SK-N-SH (cell line): ENCODE measurements around the gene BRIX1. TPM values are rescaled to one million over a fixed set of nuclear protein-coding genes. Genes with fewer than 3 reads are reported as not detected.

Experiments
- CTCF ChIA-PET: fragments of 300-600, 350-600 bp; formaldehyde crosslinking; extraction: SDS; loops from one replicate; lab custom pipeline; 2021; lab: Yijun Ruan, JAX
- POLR2A ChIA-PET: fragments of 350-600 bp; sonication (Branson Sonifier 250); formaldehyde crosslinking; extraction: SDS; loops from one replicate; lab custom pipeline; 2020; ENCODE audit warnings: antibody characterized with exemption, inconsistent platforms; lab: Yijun Ruan, JAX
- DNase-seq: peaks from one replicate; pipeline ENCODE4 v3.0.0; 2012
- H2AFZ ChIP-seq: fragments of 200-600 bp; sonication (generic); 2 replicates; pipeline ENCODE4 v1.8.1; 2016; ENCODE audit warnings: antibody characterized with exemption, mild to moderate bottlenecking, low read depth
- H3F3A ChIP-seq: fragments of 200-600 bp; sonication (generic); replicated peaks from 2 replicates; pipeline ENCODE3; 2016; ENCODE audit warnings: antibody characterized with exemption, mild to moderate bottlenecking; ENCODE audit not compliant: insufficient read depth
- H3K27ac ChIP-seq, 2 experiments: fragments of 200-500 bp in 1 of 2; fragments of 200-600 bp in 1 of 2; sonication (Bioruptor generic) in 1 of 2; sonication (generic), shearing (Covaris generic) in 1 of 2; 2 replicates each; pipeline versions ENCODE4 v1.5.1 to v1.6.1; 2014 to 2016; ENCODE audit warnings: low read depth in 2 of 2, inconsistent platforms in 1 of 2, low read length in 1 of 2, mild to moderate bottlenecking in 1 of 2, mixed read lengths in 1 of 2
- H3K27me3 ChIP-seq: fragments of 200-600 bp; sonication (generic), shearing (Covaris generic); 2 replicates; pipeline ENCODE4 v1.6.1; 2016; ENCODE audit warnings: mixed run types; ENCODE audit not compliant: insufficient read depth
- H3K36me3 ChIP-seq, 2 experiments: fragments of 200-500 bp in 1 of 2; fragments of 200-600 bp in 1 of 2; sonication (Bioruptor generic) in 1 of 2; sonication (generic) in 1 of 2; replicated peaks in 1 of 2; 2 replicates each; pipeline versions ENCODE3 to v1.5.1; 2014 to 2016; ENCODE audit warnings: low read length in 1 of 2, mild to moderate bottlenecking in 1 of 2; ENCODE audit not compliant: insufficient read depth in 2 of 2, control insufficient read depth in 1 of 2
- H3K4me1 ChIP-seq, 2 experiments: fragments of 200-500 bp in 1 of 2; fragments of 200-600 bp in 1 of 2; sonication (Bioruptor generic) in 1 of 2; sonication (generic), shearing (Covaris generic) in 1 of 2; 2 replicates each; pipeline versions ENCODE4 v1.5.1 to v1.6.1; 2014 to 2016; ENCODE audit warnings: low read depth in 1 of 2, low read length in 1 of 2, mixed run types in 1 of 2; ENCODE audit not compliant: insufficient read depth in 2 of 2, control insufficient read depth in 1 of 2
- H3K4me2 ChIP-seq: fragments of 200-600 bp; sonication (generic), shearing (Covaris generic); 2 replicates; pipeline ENCODE4 v1.6.1; 2017; ENCODE audit warnings: mixed run types
- H3K4me3 ChIP-seq, 2 experiments: fragments of 200-500 bp in 1 of 2; fragments of 200-600 bp in 1 of 2; sonication (Bioruptor generic) in 1 of 2; sonication (generic), shearing (Covaris generic) in 1 of 2; 2 replicates each; pipeline versions ENCODE4 v1.5.1 to v1.8.1; 2014 to 2016; ENCODE audit warnings: low read depth in 2 of 2, inconsistent platforms in 1 of 2, low read length in 1 of 2, mild to moderate bottlenecking in 1 of 2, mixed read lengths in 1 of 2, moderate library complexity in 1 of 2
- H3K79me2 ChIP-seq: fragments of 200-600 bp; sonication (generic); 2 replicates; pipeline ENCODE4 v1.8.1; 2017; ENCODE audit warnings: mild to moderate bottlenecking; ENCODE audit not compliant: insufficient read depth
- H3K9ac ChIP-seq: fragments of 200-600 bp; sonication (generic); 2 replicates; pipeline ENCODE4 v1.6.1; 2017; ENCODE audit warnings: mixed run types
- H3K9me2 ChIP-seq: fragments of 200-600 bp; sonication (generic); 2 replicates; pipeline ENCODE4 v1.6.1; 2017; ENCODE audit warnings: mixed run types
- H3K9me3 ChIP-seq: fragments of 200-600 bp; sonication (generic); 2 replicates; pipeline ENCODE4 v1.6.1; 2017; ENCODE audit warnings: mixed run types, mild to moderate bottlenecking, moderate library complexity
- H4K20me1 ChIP-seq: fragments of 200-600 bp; sonication (generic); 2 replicates; pipeline ENCODE4 v1.6.1; 2017; ENCODE audit warnings: mild to moderate bottlenecking, mixed run types; ENCODE audit not compliant: insufficient read depth
- ELF1 ChIP-seq: IDR thresholded peaks from 2 replicates; pipeline ENCODE4 v1.4.0; 2012
- EP300 ChIP-seq, 2 experiments: IDR thresholded peaks; 2 replicates each; pipeline versions ENCODE4 v1.4.0 to v1.6.1; 2012; ENCODE audit warnings: borderline replicate concordance in 1 of 2, low read depth in 1 of 2, low read length in 1 of 2
- EZH2phosphoT487 ChIP-seq: fragments of 200-600 bp; sonication (generic); IDR thresholded peaks from 2 replicates; pipeline ENCODE4 v1.6.1; 2017; ENCODE audit warnings: low read depth, mixed run types, mild to moderate bottlenecking, antibody characterized with exemption, moderate library complexity, borderline replicate concordance
- FOSL2 ChIP-seq: IDR thresholded peaks from 2 replicates; pipeline ENCODE4 v1.4.0; 2012; ENCODE audit warnings: low read depth, mild to moderate bottlenecking, moderate library complexity, borderline replicate concordance
- FOXJ3 ChIP-seq: sonication (generic); formaldehyde crosslinking; IDR thresholded peaks from 2 replicates; pipeline ENCODE4 v1.5.1; 2020; ENCODE audit warnings: mild to moderate bottlenecking, missing genetic modification reagents
- GABPA ChIP-seq: IDR thresholded peaks from 2 replicates; pipeline ENCODE4 v1.4.0; 2012; ENCODE audit warnings: low read depth, mild to moderate bottlenecking
- GATA2 ChIP-seq: sonication (generic); formaldehyde crosslinking; IDR thresholded peaks from 2 replicates; pipeline ENCODE4 v1.5.0; 2020; ENCODE audit warnings: mild to moderate bottlenecking, missing genetic modification reagents
- IRF3 ChIP-seq: fragments of 150-350 bp; IDR thresholded peaks from 2 replicates; pipeline ENCODE4 v1.6.1; 2016; ENCODE audit warnings: mild to moderate bottlenecking, low read depth, low read length
- MXI1 ChIP-seq: IDR thresholded peaks from 2 replicates; pipeline ENCODE4 v1.6.1; 2012; ENCODE audit warnings: mild to moderate bottlenecking, low read depth, low read length, improper control_type of control experiment
- NRF1 ChIP-seq: IDR thresholded peaks from 2 replicates; pipeline ENCODE4 v1.6.1; 2012; ENCODE audit warnings: low read depth, mild to moderate bottlenecking, low read length
- PBX3 ChIP-seq: IDR thresholded peaks from 2 replicates; pipeline ENCODE4; 2012
- POLR2AphosphoS5 ChIP-seq: IDR thresholded peaks from 2 replicates; pipeline ENCODE4 v1.6.1; 2012; ENCODE audit warnings: low read depth, low read length
- RAD21 ChIP-seq: IDR thresholded peaks from 2 replicates; pipeline ENCODE4 v1.6.1; 2012; ENCODE audit warnings: mild to moderate bottlenecking, low read length
- RXRA ChIP-seq: IDR thresholded peaks from 2 replicates; pipeline ENCODE4 v1.4.0; 2012; ENCODE audit warnings: low read depth, mild to moderate bottlenecking, borderline replicate concordance
- TAF1 ChIP-seq: IDR thresholded peaks from 2 replicates; pipeline ENCODE4 v1.6.1; 2012; ENCODE audit warnings: low read depth, mild to moderate bottlenecking, low read length, moderate library complexity, borderline replicate concordance
- TEAD4 ChIP-seq: IDR thresholded peaks from 2 replicates; pipeline ENCODE4 v1.4.0; 2012; ENCODE audit warnings: mild to moderate bottlenecking, borderline replicate concordance; ENCODE audit not compliant: insufficient read depth
- YY1 ChIP-seq: IDR thresholded peaks from 2 replicates; pipeline ENCODE4 v1.4.0; 2012; ENCODE audit warnings: low read depth, mild to moderate bottlenecking
- WGBS: methylation state at CpG from one replicate; pipeline ENCODE4 v1.1.6; 2017; ENCODE audit warnings: low lambda C conversion rate; 5-methylcytosine and 5-hydroxymethylcytosine counted together
- polyA plus RNA-seq, 3 experiments: library from polyadenylated mRNA; depleted of rRNA; stranded (reverse); fragments of >200 nt; gene quantifications; 2 replicates each; pipeline ENCODE4 v1.2.3, GENCODE V29; 2012

Gene BRIX1
- polyA plus RNA-seq, 1 of the 3 experiments (the other 2 are of a cell fraction) = 18.4 TPM

- 66% methylated on average over 3 of the region's 3 CpGs for WGBS
- Histone ChIP-seq H3K4me2 (no peak overlapping the region), H3K4me3 (no peak overlapping the region), H3K4me1 (peaks cover 0 to 2% of the 10 kb centered on the region in 2 experiments; a peak in 2 of 4 replicates), H3K36me3 (no peaks in the 10 kb centered on the region), H3K9me2 (no peaks in the 10 kb centered on the region), H3F3A (peaks cover under 1% of the 10 kb centered on the region), H3K9me3 (no peaks in the 10 kb centered on the region), H3K27me3 (no peaks in the 10 kb centered on the region), H2AFZ (no peak overlapping the region), H3K9ac (no peak overlapping the region), H3K79me2 (no peaks in the 10 kb centered on the region), H4K20me1 (no peaks in the 10 kb centered on the region), H3K27ac (no peak overlapping the region)
- no peak for DNase-seq
- POLR2A ChIA-PET = no interaction called here
- no peak for TF ChIP-seq YY1
- no peak for TF ChIP-seq FOXJ3 (CRISPR knock-in tag)
- TF ChIP-seq ELF1 = no peak
- TF ChIP-seq EP300 (IDR thresholded peaks at IDR 0.05; ENCODE audit: borderline replicate concordance in 1 of 2, low read depth in 1 of 2, low read length in 1 of 2) = no peak
- TF ChIP-seq FOSL2 = no peak
- TF ChIP-seq TEAD4 = no peak
- TF ChIP-seq GABPA = no peak
- no peak for TF ChIP-seq RAD21
- no peak for TF ChIP-seq IRF3
- no peak for TF ChIP-seq TAF1
- no peak for TF ChIP-seq PBX3
- TF ChIP-seq MXI1 = no peak
- no peak for TF ChIP-seq RXRA
- TF ChIP-seq POLR2AphosphoS5 = no peak
- TF ChIP-seq NRF1 = no peak
- no peak for TF ChIP-seq EZH2phosphoT487
- TF ChIP-seq GATA2 (CRISPR knock-in tag) = no peak
- CTCF ChIA-PET = interaction anchor here (0.6 to 3.1 kb wide), 4 partner anchors 12 to 363 kb away, joined by 3 to 18 read pairs (median 4); no protein-coding TSS in a partner anchor
These were observed 29.0 kb upstream of the BRIX1 start for GRCh38 chr5:34886392-34887119.
